GM23338 (cell line): ENCODE data around the gene ROS1. TPM values are rescaled to one million over a fixed set of nuclear protein-coding genes. Genes with fewer than 3 reads are reported as not detected.

Experiments used
- ATAC-seq: fragments of 200-7000 bp; cut with Tn5 transposase; 3 replicates; pipeline ENCODE4 v1.9.1; 2020
- DNase-seq: peaks from one replicate; pipeline ENCODE4 v3.0.0-alpha.2; 2015; ENCODE audit warnings: low spot score
- H2AFZ ChIP-seq: fragments of 200-600 bp; sonication (generic); 2 replicates; pipeline ENCODE4 v1.8.0; 2016; ENCODE audit warnings: antibody characterized with exemption, mild to moderate bottlenecking, moderate library complexity
- H3F3A ChIP-seq: fragments of 200-600 bp; sonication (generic); replicated peaks from 2 replicates; pipeline ENCODE4 v1.8.0; 2017; ENCODE audit warnings: antibody characterized with exemption, mixed run types, low read depth
- H3K27ac ChIP-seq: fragments of 200-600 bp; sonication (generic); 2 replicates; pipeline ENCODE4 v1.6.1; 2016; ENCODE audit warnings: low read depth
- H3K27me3 ChIP-seq: fragments of 200-600 bp; sonication (generic); 2 replicates; pipeline ENCODE4 v1.8.0; 2016; ENCODE audit warnings: mild to moderate bottlenecking, mixed run types, moderate library complexity; ENCODE audit not compliant: insufficient read depth
- H3K36me3 ChIP-seq: fragments of 200-600 bp; sonication (generic); 2 replicates; pipeline ENCODE4 v1.8.0; 2016; ENCODE audit warnings: mild to moderate bottlenecking; ENCODE audit not compliant: insufficient read depth
- H3K4me1 ChIP-seq: fragments of 200-600 bp; sonication (generic); 2 replicates; pipeline ENCODE4 v1.8.0; 2016; ENCODE audit warnings: mild to moderate bottlenecking, moderate library complexity; ENCODE audit not compliant: insufficient read depth
- H3K4me2 ChIP-seq: fragments of 200-600 bp; sonication (generic); 2 replicates; pipeline ENCODE4 v1.7.1; 2017; ENCODE audit warnings: mixed run types
- H3K4me3 ChIP-seq: fragments of 200-600 bp; sonication (generic); 2 replicates; pipeline ENCODE4 v1.6.1; 2016; ENCODE audit warnings: mixed run types
- H3K79me2 ChIP-seq: fragments of 200-600 bp; sonication (generic); replicated peaks from 2 replicates; pipeline ENCODE4 v1.8.0; 2017; ENCODE audit warnings: mild to moderate bottlenecking; ENCODE audit not compliant: insufficient read depth
- H3K9me2 ChIP-seq: fragments of 200-600 bp; sonication (generic); 2 replicates; pipeline ENCODE4 v1.8.0; 2017; ENCODE audit not compliant: insufficient read depth
- H4K20me1 ChIP-seq: fragments of 200-600 bp; sonication (generic); replicated peaks from 2 replicates; pipeline ENCODE4 v1.8.0; 2017; ENCODE audit warnings: mild to moderate bottlenecking; ENCODE audit not compliant: insufficient read depth
- H3K27ac Mint-ChIP-seq: 2 replicates; pipeline ENCODE4 v1.8.0; 2020; ENCODE audit warnings: inconsistent platforms, mild to moderate bottlenecking, moderate library complexity, mixed read lengths
- H3K27me3 Mint-ChIP-seq: 3 replicates; pipeline ENCODE4 v1.8.0; 2022; ENCODE audit warnings: low read depth, mild to moderate bottlenecking, moderate library complexity, mixed read lengths, inconsistent platforms; ENCODE audit not compliant: insufficient read depth, poor library complexity
- H3K36me3 Mint-ChIP-seq: 3 replicates; pipeline ENCODE4 v1.8.0; 2021; ENCODE audit warnings: low read depth, mild to moderate bottlenecking, inconsistent platforms, moderate library complexity, mixed read lengths
- H3K4me1 Mint-ChIP-seq: 3 replicates; pipeline ENCODE4 v1.8.0; 2020; ENCODE audit warnings: mild to moderate bottlenecking, inconsistent platforms, mixed read lengths
- H3K4me3 Mint-ChIP-seq: 3 replicates; pipeline ENCODE4 v1.8.0; 2021; ENCODE audit warnings: moderate library complexity, mild to moderate bottlenecking, inconsistent platforms, mixed read lengths
- H3K9me3 Mint-ChIP-seq: 3 replicates; pipeline ENCODE4 v1.8.0; 2020; ENCODE audit warnings: moderate library complexity, mild to moderate bottlenecking, inconsistent platforms, mixed read lengths
- CREB1 ChIP-seq: fragments of 250-450 bp; sonication (Bioruptor Pico); IDR thresholded peaks from 2 replicates; pipeline ENCODE4 v1.5.0; 2020; ENCODE audit warnings: low read depth, mild to moderate bottlenecking, moderate library complexity
- EZH2 ChIP-seq: fragments of 200-600 bp; sonication (generic); IDR thresholded peaks from one replicate; pipeline ENCODE4 v1.8.0; 2017; ENCODE audit warnings: antibody characterized with exemption, mild to moderate bottlenecking, low read depth; ENCODE audit not compliant: unreplicated experiment
- EZH2phosphoT487 ChIP-seq: fragments of 200-600 bp; sonication (generic); IDR thresholded peaks from one replicate; pipeline ENCODE4 v1.8.1; 2018; ENCODE audit warnings: antibody characterized with exemption; ENCODE audit not compliant: unreplicated experiment
- JUNB ChIP-seq: IDR thresholded peaks from one replicate; pipeline ENCODE4 v1.6.1; 2016; ENCODE audit warnings: antibody characterized with exemption; ENCODE audit not compliant: unreplicated experiment
- NANOG ChIP-seq: IDR thresholded peaks from 2 replicates; pipeline ENCODE4 v1.6.1; 2016; ENCODE audit warnings: antibody characterized with exemption, borderline replicate concordance
- POLR2AphosphoS5 ChIP-seq: IDR thresholded peaks from 2 replicates; pipeline ENCODE4 v1.6.1; 2016; ENCODE audit warnings: antibody characterized with exemption, low read depth
- STAT1 ChIP-seq: IDR thresholded peaks from one replicate; pipeline ENCODE4 v1.6.1; 2016; ENCODE audit warnings: antibody characterized with exemption; ENCODE audit not compliant: unreplicated experiment
- ZNF114 ChIP-seq: fragments of 250-450 bp; sonication (Bioruptor Pico); IDR thresholded peaks from 2 replicates; pipeline ENCODE4 v1.5.0; 2020; ENCODE audit warnings: mild to moderate bottlenecking, moderate library complexity
- ZNF331 ChIP-seq: fragments of 250-450 bp; sonication (Bioruptor Pico); IDR thresholded peaks from 2 replicates; pipeline ENCODE4 v1.5.0; 2020; ENCODE audit warnings: low read depth, mild to moderate bottlenecking, moderate library complexity
- polyA plus RNA-seq: library from polyadenylated mRNA; unstranded; fragments of >200 nt; fragmentation: Nextera tagmentation; extraction: Ambion mirVana; gene quantifications from 2 replicates; pipeline ENCODE4 v1.2.1, GENCODE V29; 2016
- total RNA-seq: library from RNA; depleted of rRNA; stranded (reverse); fragments of >200 nt; shearing (Covaris generic); gene quantifications from 2 replicates; pipeline ENCODE4 v1.2.3, GENCODE V29; 2014
- TF ChIP-seq, protein P1 (sequence below): IDR thresholded peaks from 2 replicates; pipeline ENCODE4 v1.6.1; 2016; ENCODE audit warnings: antibody characterized with exemption
- TF ChIP-seq, protein P2 (sequence below): IDR thresholded peaks from one replicate; pipeline ENCODE4 v1.6.1; 2018; ENCODE audit warnings: antibody characterized with exemption; ENCODE audit not compliant: unreplicated experiment
- TF ChIP-seq, protein P3 (sequence below), 2 experiments: fragments of 200-600 bp in 1 of 2; sonication (generic) in 1 of 2; conservative IDR thresholded peaks; 2 replicates each; pipeline versions ENCODE4 v1.5.1 to v1.6.1; 2016 to 2017; ENCODE audit warnings: antibody characterized with exemption in 2 of 2, low read depth in 2 of 2, mild to moderate bottlenecking in 2 of 2, moderate library complexity in 1 of 2

ROS1 gene
- total and polyA plus RNA-seq, 2 experiments from 2014 or later = not detected

DNA sequence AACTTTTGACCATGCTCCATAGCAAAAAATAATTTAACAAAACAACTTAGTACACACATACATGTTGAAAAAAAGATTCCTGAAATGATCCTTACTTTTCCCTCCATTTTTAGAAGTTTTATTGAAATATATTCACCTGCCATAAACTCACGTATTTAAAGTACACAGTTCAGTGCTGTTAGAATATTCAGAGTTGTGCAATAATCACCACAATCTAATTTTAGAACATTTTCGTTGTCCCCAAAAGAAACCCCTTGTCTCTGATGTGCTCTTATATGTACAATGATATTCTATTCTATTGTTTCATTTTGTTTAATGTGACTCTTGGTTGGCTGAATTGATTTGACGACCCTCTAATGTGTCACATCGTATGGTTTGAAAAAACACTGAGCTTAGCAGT lies 15.9 kb downstream of the ROS1 start:
- Histone ChIP-seq H4K20me1 (no peaks in the 10 kb centered on the region), H3K79me2 (no peaks in the 10 kb centered on the region), H3K27ac (no peak overlapping the region), H3K27me3 (no peaks in the 10 kb centered on the region), H3K4me3 (no peak overlapping the region), H3K4me1 (no peaks in the 10 kb centered on the region), H3F3A (no peaks in the 10 kb centered on the region), H3K4me2 (no peak overlapping the region), H2AFZ (no peak overlapping the region), H3K9me2 (no peaks in the 10 kb centered on the region), H3K36me3 (no peaks in the 10 kb centered on the region)
- DNase-seq = no peak
- Mint-ChIP-seq H3K4me3 (no peak overlapping the region), H3K36me3 (no peaks in the 10 kb centered on the region), H3K9me3 (no peaks in the 10 kb centered on the region), H3K27ac (no peak overlapping the region), H3K27me3 (peaks cover 2% of the 10 kb centered on the region), H3K4me1 (peaks cover 14% of the 10 kb centered on the region)
- no peak for TF ChIP-seq JUNB
- no peak for TF ChIP-seq ZNF331 (CRISPR knock-in tag)
- no peak for TF ChIP-seq CREB1 (CRISPR knock-in tag)
- TF ChIP-seq STAT1 = no peak
- ATAC-seq = no peak

DNA sequence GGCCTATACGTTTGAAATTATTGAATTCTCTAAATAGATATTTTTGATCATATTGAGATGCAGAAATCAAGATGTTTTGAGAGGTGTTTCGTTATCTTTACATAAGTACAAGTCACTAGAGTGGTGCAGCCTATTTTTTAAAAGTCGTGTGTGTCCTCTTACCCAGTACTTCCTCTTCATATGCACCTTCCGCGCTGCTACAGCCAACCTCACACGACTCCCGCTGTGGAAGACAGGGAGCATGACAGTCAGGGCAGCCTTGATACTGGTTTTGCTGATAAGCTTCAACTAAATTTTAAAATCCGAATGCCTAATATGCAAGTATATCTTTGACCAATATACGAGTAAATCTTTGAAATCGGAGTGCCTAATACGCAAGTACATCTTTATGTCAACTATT lies 16.3 kb downstream of the ROS1 start:
- H3K4me2 ChIP-seq = no peak overlapping the region
- DNase-seq (no peak), ATAC-seq (no peak; the same call in 2 of the 3 replicates)
- no peaks in the 10 kb centered on the region for H3K36me3 ChIP-seq
- Mint-ChIP-seq H3K4me3 (no peak overlapping the region), H3K27ac (no peak overlapping the region), H3K27me3 (peaks cover 2% of the 10 kb centered on the region), H3K9me3 (no peaks in the 10 kb centered on the region), H3K36me3 (no peaks in the 10 kb centered on the region), H3K4me1 (peaks cover 12% of the 10 kb centered on the region)
- no peak overlapping the region for H3K27ac ChIP-seq
- H3F3A ChIP-seq = no peaks in the 10 kb centered on the region
- H3K4me1 ChIP-seq = no peaks in the 10 kb centered on the region
- no peak overlapping the region for H3K4me3 ChIP-seq
- H4K20me1 ChIP-seq = no peaks in the 10 kb centered on the region
- no peak overlapping the region for H2AFZ ChIP-seq
- H3K27me3 ChIP-seq = no peaks in the 10 kb centered on the region
- H3K79me2 ChIP-seq = no peaks in the 10 kb centered on the region
- H3K9me2 ChIP-seq = no peaks in the 10 kb centered on the region
- TF ChIP-seq EZH2phosphoT487 (no peak), STAT1 (no peak), NANOG (no peak), ZNF114 (CRISPR knock-in tag) (no peak), POLR2AphosphoS5 (no peak), ZNF331 (CRISPR knock-in tag) (no peak), EZH2 (no peak), CREB1 (CRISPR knock-in tag) (no peak), JUNB (no peak)
- TF ChIP-seq, protein P1, sequence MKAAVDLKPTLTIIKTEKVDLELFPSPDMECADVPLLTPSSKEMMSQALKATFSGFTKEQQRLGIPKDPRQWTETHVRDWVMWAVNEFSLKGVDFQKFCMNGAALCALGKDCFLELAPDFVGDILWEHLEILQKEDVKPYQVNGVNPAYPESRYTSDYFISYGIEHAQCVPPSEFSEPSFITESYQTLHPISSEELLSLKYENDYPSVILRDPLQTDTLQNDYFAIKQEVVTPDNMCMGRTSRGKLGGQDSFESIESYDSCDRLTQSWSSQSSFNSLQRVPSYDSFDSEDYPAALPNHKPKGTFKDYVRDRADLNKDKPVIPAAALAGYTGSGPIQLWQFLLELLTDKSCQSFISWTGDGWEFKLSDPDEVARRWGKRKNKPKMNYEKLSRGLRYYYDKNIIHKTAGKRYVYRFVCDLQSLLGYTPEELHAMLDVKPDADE = no peak
- TF ChIP-seq, protein P2, sequence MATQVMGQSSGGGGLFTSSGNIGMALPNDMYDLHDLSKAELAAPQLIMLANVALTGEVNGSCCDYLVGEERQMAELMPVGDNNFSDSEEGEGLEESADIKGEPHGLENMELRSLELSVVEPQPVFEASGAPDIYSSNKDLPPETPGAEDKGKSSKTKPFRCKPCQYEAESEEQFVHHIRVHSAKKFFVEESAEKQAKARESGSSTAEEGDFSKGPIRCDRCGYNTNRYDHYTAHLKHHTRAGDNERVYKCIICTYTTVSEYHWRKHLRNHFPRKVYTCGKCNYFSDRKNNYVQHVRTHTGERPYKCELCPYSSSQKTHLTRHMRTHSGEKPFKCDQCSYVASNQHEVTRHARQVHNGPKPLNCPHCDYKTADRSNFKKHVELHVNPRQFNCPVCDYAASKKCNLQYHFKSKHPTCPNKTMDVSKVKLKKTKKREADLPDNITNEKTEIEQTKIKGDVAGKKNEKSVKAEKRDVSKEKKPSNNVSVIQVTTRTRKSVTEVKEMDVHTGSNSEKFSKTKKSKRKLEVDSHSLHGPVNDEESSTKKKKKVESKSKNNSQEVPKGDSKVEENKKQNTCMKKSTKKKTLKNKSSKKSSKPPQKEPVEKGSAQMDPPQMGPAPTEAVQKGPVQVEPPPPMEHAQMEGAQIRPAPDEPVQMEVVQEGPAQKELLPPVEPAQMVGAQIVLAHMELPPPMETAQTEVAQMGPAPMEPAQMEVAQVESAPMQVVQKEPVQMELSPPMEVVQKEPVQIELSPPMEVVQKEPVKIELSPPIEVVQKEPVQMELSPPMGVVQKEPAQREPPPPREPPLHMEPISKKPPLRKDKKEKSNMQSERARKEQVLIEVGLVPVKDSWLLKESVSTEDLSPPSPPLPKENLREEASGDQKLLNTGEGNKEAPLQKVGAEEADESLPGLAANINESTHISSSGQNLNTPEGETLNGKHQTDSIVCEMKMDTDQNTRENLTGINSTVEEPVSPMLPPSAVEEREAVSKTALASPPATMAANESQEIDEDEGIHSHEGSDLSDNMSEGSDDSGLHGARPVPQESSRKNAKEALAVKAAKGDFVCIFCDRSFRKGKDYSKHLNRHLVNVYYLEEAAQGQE = no peak
- TF ChIP-seq, protein P3, sequence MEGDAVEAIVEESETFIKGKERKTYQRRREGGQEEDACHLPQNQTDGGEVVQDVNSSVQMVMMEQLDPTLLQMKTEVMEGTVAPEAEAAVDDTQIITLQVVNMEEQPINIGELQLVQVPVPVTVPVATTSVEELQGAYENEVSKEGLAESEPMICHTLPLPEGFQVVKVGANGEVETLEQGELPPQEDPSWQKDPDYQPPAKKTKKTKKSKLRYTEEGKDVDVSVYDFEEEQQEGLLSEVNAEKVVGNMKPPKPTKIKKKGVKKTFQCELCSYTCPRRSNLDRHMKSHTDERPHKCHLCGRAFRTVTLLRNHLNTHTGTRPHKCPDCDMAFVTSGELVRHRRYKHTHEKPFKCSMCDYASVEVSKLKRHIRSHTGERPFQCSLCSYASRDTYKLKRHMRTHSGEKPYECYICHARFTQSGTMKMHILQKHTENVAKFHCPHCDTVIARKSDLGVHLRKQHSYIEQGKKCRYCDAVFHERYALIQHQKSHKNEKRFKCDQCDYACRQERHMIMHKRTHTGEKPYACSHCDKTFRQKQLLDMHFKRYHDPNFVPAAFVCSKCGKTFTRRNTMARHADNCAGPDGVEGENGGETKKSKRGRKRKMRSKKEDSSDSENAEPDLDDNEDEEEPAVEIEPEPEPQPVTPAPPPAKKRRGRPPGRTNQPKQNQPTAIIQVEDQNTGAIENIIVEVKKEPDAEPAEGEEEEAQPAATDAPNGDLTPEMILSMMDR (conservative IDR thresholded peaks at IDR 0.05; ENCODE audit: low read depth in 2 of 2) = no peak
